SK-N-SH treated with all-trans-retinoic acid at 6 μM for 48 hours (cell line): ENCODE data around the gene WDSUB1.

Source experiments
- RARB ChIP-seq: fragments of 250-450 bp; sonication (Bioruptor Pico); IDR thresholded peaks from 2 replicates; pipeline ENCODE4 v1.8.0; 2021; ENCODE audit warnings: mild to moderate bottlenecking, moderate library complexity
- TCF4 ChIP-seq: fragments of 250-450 bp; sonication (Bioruptor Pico); IDR thresholded peaks from 2 replicates; pipeline ENCODE4 v1.8.0; 2021; ENCODE audit warnings: mild to moderate bottlenecking, moderate library complexity, borderline replicate concordance
- TF ChIP-seq, protein P1 (sequence below): fragments of 250-450 bp; sonication (Bioruptor Pico); IDR thresholded peaks from 2 replicates; pipeline ENCODE4 v1.8.0; 2021; ENCODE audit warnings: low read depth, mild to moderate bottlenecking, moderate library complexity, borderline replicate concordance

DNA sequence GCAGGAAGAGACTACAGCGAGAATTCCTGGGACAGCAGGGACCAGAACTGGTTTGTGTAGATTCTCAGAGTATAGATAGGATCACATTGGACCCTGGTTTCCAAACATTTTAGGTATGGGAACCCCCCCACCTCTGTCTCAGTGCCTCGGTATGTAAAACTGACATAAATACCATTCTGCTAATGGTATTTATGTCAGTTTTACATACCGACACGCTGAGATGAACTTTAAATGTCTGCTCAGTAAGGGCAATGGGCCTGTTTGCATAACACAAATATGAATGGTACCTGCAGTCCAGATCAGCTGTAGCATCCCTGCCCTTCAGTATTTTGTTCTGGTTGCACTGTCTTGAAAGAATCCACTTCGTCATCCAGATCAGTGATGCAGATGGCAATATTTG, 73.2 kb downstream of the WDSUB1 start:
- no peak for TF ChIP-seq RARB (CRISPR knock-in tag)
- TF ChIP-seq, protein P1, sequence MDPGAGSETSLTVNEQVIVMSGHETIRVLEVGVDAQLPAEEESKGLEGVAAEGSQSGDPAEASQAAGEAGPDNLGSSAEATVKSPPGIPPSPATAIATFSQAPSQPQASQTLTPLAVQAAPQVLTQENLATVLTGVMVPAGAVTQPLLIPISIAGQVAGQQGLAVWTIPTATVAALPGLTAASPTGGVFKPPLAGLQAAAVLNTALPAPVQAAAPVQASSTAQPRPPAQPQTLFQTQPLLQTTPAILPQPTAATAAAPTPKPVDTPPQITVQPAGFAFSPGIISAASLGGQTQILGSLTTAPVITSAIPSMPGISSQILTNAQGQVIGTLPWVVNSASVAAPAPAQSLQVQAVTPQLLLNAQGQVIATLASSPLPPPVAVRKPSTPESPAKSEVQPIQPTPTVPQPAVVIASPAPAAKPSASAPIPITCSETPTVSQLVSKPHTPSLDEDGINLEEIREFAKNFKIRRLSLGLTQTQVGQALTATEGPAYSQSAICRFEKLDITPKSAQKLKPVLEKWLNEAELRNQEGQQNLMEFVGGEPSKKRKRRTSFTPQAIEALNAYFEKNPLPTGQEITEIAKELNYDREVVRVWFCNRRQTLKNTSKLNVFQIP (CRISPR knock-in tag), result no peak
- no peak for TF ChIP-seq TCF4 (CRISPR knock-in tag)
